Measurements from ENCODE around the gene PRR13.
"Not testable (repeated sequence)": the region's sequence is repeated elsewhere in the genome, so short reads cannot be mapped to it uniquely, and the experiment has no call there.

- TF ChIP-seq EZH2 (IDR thresholded peaks at IDR 0.05); POLR2AphosphoS5 (IDR thresholded peaks at IDR 0.05; ENCODE audit: borderline replicate concordance, low read depth, low read length); FOXP2 (optimal IDR thresholded peaks at IDR 0.05; ENCODE audit: control extremely low read depth, extremely low read length, insufficient read depth): not testable (repeated sequence)
These were observed 3.2 kb downstream of the PRR13 start for GRCh38 chr12:53444593-53445325.
